Neural cell (in vitro differentiated cells): ENCODE results near the gene TSPOAP1. TPM values are rescaled to one million over a fixed set of nuclear protein-coding genes. Genes with fewer than 3 reads are reported as not detected.

Experiments used
- H2AFZ ChIP-seq: fragments of 200-600, 300-800 bp; sonication (generic), shearing (Covaris generic); 2 replicates; pipeline ENCODE4 v1.6.0; 2014; ENCODE audit warnings: low read depth, mild to moderate bottlenecking, antibody characterized with exemption, low read length, moderate library complexity
- H3F3A ChIP-seq: fragments of 200-600 bp; shearing (Covaris generic); 2 replicates; pipeline ENCODE4 v1.6.1; 2016; ENCODE audit warnings: mild to moderate bottlenecking, moderate library complexity, mixed read lengths, antibody characterized with exemption, low read length; ENCODE audit not compliant: insufficient read depth, poor library complexity, severe bottlenecking
- H3K27ac ChIP-seq: fragments of 200-600, 300-800 bp; sonication (generic), shearing (Covaris generic); 2 replicates; pipeline ENCODE4 v1.5.1; 2014; ENCODE audit warnings: mild to moderate bottlenecking, low read length, moderate library complexity
- H3K27me3 ChIP-seq: fragments of 300-800, 200-600 bp; sonication (generic), shearing (Covaris generic); 2 replicates; pipeline ENCODE4 v1.6.0; 2014; ENCODE audit warnings: mild to moderate bottlenecking, low read depth, low read length, moderate library complexity; ENCODE audit not compliant: insufficient read depth
- H3K36me3 ChIP-seq: fragments of 300-800, 200-600 bp; sonication (generic), shearing (Covaris generic); 2 replicates; pipeline ENCODE4 v1.5.1; 2014; ENCODE audit warnings: mild to moderate bottlenecking, antibody characterized with exemption, low read length, moderate library complexity; ENCODE audit not compliant: insufficient read depth
- H3K4me2 ChIP-seq: fragments of 300-800, 200-600 bp; sonication (generic), shearing (Covaris generic); 2 replicates; pipeline ENCODE4 v1.6.0; 2014; ENCODE audit warnings: mild to moderate bottlenecking, low read length
- H3K4me3 ChIP-seq: fragments of 300-800, 200-600 bp; sonication (generic), shearing (Covaris generic); 2 replicates; pipeline ENCODE4 v1.5.1; 2014; ENCODE audit warnings: mild to moderate bottlenecking, low read length, moderate library complexity
- H3K79me2 ChIP-seq: fragments of 200-600 bp; shearing (Covaris generic); replicated peaks from 2 replicates; pipeline ENCODE4 v1.6.0; 2014; ENCODE audit warnings: mild to moderate bottlenecking, low read length, moderate library complexity; ENCODE audit not compliant: insufficient read depth
- H3K9ac ChIP-seq: fragments of 300-800, 200-600 bp; sonication (generic), shearing (Covaris generic); 2 replicates; pipeline ENCODE4 v1.6.1; 2016; ENCODE audit warnings: mild to moderate bottlenecking, low read length, mixed read lengths
- H3K9me2 ChIP-seq: fragments of 200-600 bp; shearing (Covaris generic); 2 replicates; pipeline ENCODE4 v1.6.1; 2016; ENCODE audit warnings: mild to moderate bottlenecking, low read length, mixed read lengths; ENCODE audit not compliant: insufficient read depth
- H3K9me3 ChIP-seq: fragments of 200-600, 300-800 bp; sonication (generic), shearing (Covaris generic); 2 replicates; pipeline ENCODE4 v1.6.1; 2016; ENCODE audit warnings: mild to moderate bottlenecking, mixed run types, low read length, moderate library complexity, mixed read lengths
- H4K20me1 ChIP-seq: fragments of 200-600 bp; shearing (Covaris generic); 2 replicates; pipeline ENCODE4 v1.6.1; 2016; ENCODE audit warnings: mild to moderate bottlenecking, mixed run types; ENCODE audit not compliant: insufficient read depth
- CTCF ChIP-seq: fragments of 450-650 bp; IDR thresholded peaks from 2 replicates; pipeline ENCODE4 v1.5.1; 2014; ENCODE audit warnings: antibody characterized with exemption, mild to moderate bottlenecking, moderate library complexity; ENCODE audit not compliant: poor library complexity, severe bottlenecking
- EP300 ChIP-seq: fragments of 450-650 bp; conservative IDR thresholded peaks from 2 replicates; pipeline ENCODE4 v1.6.1; 2014; ENCODE audit warnings: antibody characterized with exemption, mild to moderate bottlenecking, moderate library complexity; ENCODE audit not compliant: poor library complexity, severe bottlenecking
- EZH2 ChIP-seq: fragments of 200-600, 300-800 bp; shearing (Covaris generic), sonication (generic); IDR thresholded peaks from 2 replicates; pipeline ENCODE4 v1.6.1; 2014; ENCODE audit warnings: antibody characterized with exemption, low read length, borderline replicate concordance, mild to moderate bottlenecking; ENCODE audit not compliant: insufficient read depth, poor library complexity, severe bottlenecking
- MXI1 ChIP-seq: fragments of 450-650 bp; conservative IDR thresholded peaks from 2 replicates; pipeline ENCODE4 v1.6.1; 2014; ENCODE audit warnings: antibody characterized with exemption, mild to moderate bottlenecking; ENCODE audit not compliant: poor library complexity, severe bottlenecking
- POLR2AphosphoS5 ChIP-seq: IDR thresholded peaks from 2 replicates; pipeline ENCODE4 v1.6.1; 2012
- RAD21 ChIP-seq: fragments of 450-650 bp; conservative IDR thresholded peaks from 2 replicates; pipeline ENCODE4 v1.6.1; 2014; ENCODE audit warnings: antibody characterized with exemption, mild to moderate bottlenecking, moderate library complexity
- REST ChIP-seq: IDR thresholded peaks from 2 replicates; pipeline ENCODE4 v1.6.1; 2012; ENCODE audit warnings: borderline replicate concordance
- SMC3 ChIP-seq: fragments of 450-650 bp; conservative IDR thresholded peaks from 2 replicates; pipeline ENCODE4 v1.6.1; 2014; ENCODE audit warnings: antibody characterized with exemption, mild to moderate bottlenecking, moderate library complexity; ENCODE audit not compliant: poor library complexity
- TAF1 ChIP-seq: IDR thresholded peaks from 2 replicates; pipeline ENCODE4 v1.6.1; 2012; ENCODE audit warnings: low read depth
- polyA plus RNA-seq: library from polyadenylated mRNA; depleted of rRNA; stranded (reverse); fragments of >200 nt; gene quantifications from 2 replicates; pipeline ENCODE4 v1.2.3, GENCODE V29; 2014

The TSPOAP1 gene
- polyA plus RNA-seq, 1 donor from 2014 or later = 103 TPM

- no peaks in the 10 kb centered on the region for H3K79me2 ChIP-seq
- H3F3A ChIP-seq = no peaks in the 10 kb centered on the region
- H3K36me3 ChIP-seq = no peaks in the 10 kb centered on the region
- no peak overlapping the region for H3K9ac ChIP-seq
- H3K27me3 ChIP-seq = no peaks in the 10 kb centered on the region
- H4K20me1 ChIP-seq = no peaks in the 10 kb centered on the region
- TF ChIP-seq SMC3 (no peak), MXI1 (no peak), REST (no peak), RAD21 (no peak), EP300 (no peak), CTCF (no peak), EZH2 (no peak), TAF1 (no peak), POLR2AphosphoS5 (no peak)
- H3K27ac ChIP-seq = no peak overlapping the region
- H3K4me3 ChIP-seq = no peak overlapping the region
- H2AFZ ChIP-seq = no peak overlapping the region
- H3K9me3 ChIP-seq = no peaks in the 10 kb centered on the region
- H3K9me2 ChIP-seq = no peaks in the 10 kb centered on the region
- H3K4me2 ChIP-seq = no peak overlapping the region
Measured at GRCh38 chr17:58370309-58370708, 41.7 kb upstream of the TSPOAP1 start.

- Histone ChIP-seq H4K20me1 (no peaks in the 10 kb centered on the region), H3K27me3 (no peaks in the 10 kb centered on the region), H3K4me3 (no peak overlapping the region), H3K9me3 (no peaks in the 10 kb centered on the region), H3F3A (no peaks in the 10 kb centered on the region), H3K79me2 (no peaks in the 10 kb centered on the region), H3K4me2 (no peak overlapping the region), H3K36me3 (no peaks in the 10 kb centered on the region), H2AFZ (no peak overlapping the region), H3K27ac (no peak overlapping the region), H3K9ac (no peak overlapping the region), H3K9me2 (no peaks in the 10 kb centered on the region)
- no peak for TF ChIP-seq EP300
- no peak for TF ChIP-seq REST
- no peak for TF ChIP-seq RAD21
- no peak for TF ChIP-seq SMC3
Measured at GRCh38 chr17:58369214-58370031, 40.8 kb upstream of the TSPOAP1 start.
